Peyer's patch (tissue), 4 donors: Measurements from ENCODE around the gene PODXL2. TPM values are rescaled to one million over a fixed set of nuclear protein-coding genes. Genes with fewer than 3 reads are reported as not detected.
A peak's percentile ranks its signal among the peaks of the same experiment; 100 is the strongest.

Experiments used
- DNase-seq, 3 donors: peaks; one replicate each; pipeline ENCODE4 v3.0.0-alpha.2; 2017 to 2019
- H3K27ac ChIP-seq, 4 donors: fragments of 200-600 bp; sonication (generic); one replicate each; pipeline ENCODE4 v1.5.1; 2016 to 2019
- H3K27me3 ChIP-seq, 2 donors: fragments of 200-600 bp; sonication (generic); one replicate each; pipeline ENCODE4 v1.5.1; 2019
- H3K36me3 ChIP-seq, 3 donors: fragments of 200-600 bp; sonication (generic); one replicate each; pipeline ENCODE4 v1.5.1; 2016 to 2019
- H3K4me1 ChIP-seq, 4 donors: fragments of 200-600 bp; sonication (generic); one replicate each; pipeline ENCODE4 v1.5.1; 2016 to 2019
- H3K4me3 ChIP-seq, 4 donors: fragments of 200-600 bp; sonication (generic); 1 replicate in 3 of 4; 2 replicates in 1 of 4; pipeline ENCODE4 v1.5.1; 2016 to 2019; ENCODE audit warnings: mild to moderate bottlenecking in 1 of 4
- H3K9me3 ChIP-seq, 4 donors: fragments of 200-600 bp; sonication (generic); one replicate each; pipeline ENCODE4 v1.5.1; 2016 to 2019; ENCODE audit warnings: mild to moderate bottlenecking in 1 of 4
- POLR2A ChIP-seq, 2 donors: fragments of 450-650 bp; IDR thresholded peaks; one replicate each; pipeline ENCODE4 v1.5.1; 2017; ENCODE audit warnings: antibody characterized with exemption in 2 of 2, mild to moderate bottlenecking in 2 of 2, moderate library complexity in 2 of 2
- total RNA-seq, 4 donors: library from RNA; depleted of rRNA; stranded (reverse); fragments of >200 nt; gene quantifications; one replicate each; pipeline ENCODE4 v1.1.0, GENCODE V29; 2016
- TF ChIP-seq, protein P1 (sequence below), 6 experiments: fragments of 450-650 bp in 4 of 6; fragments of 200-600 bp in 2 of 6; sonication (generic) in 1 of 6; IDR thresholded peaks; one replicate each; pipeline ENCODE4 v1.5.1; 2017 to 2019; ENCODE audit warnings: antibody characterized with exemption in 6 of 6, mild to moderate bottlenecking in 3 of 6, moderate library complexity in 1 of 6

Gene PODXL2
- total RNA-seq, 4 donors from 2014 or later: 7.4 to 15.6 (median 9.9) TPM

DNA sequence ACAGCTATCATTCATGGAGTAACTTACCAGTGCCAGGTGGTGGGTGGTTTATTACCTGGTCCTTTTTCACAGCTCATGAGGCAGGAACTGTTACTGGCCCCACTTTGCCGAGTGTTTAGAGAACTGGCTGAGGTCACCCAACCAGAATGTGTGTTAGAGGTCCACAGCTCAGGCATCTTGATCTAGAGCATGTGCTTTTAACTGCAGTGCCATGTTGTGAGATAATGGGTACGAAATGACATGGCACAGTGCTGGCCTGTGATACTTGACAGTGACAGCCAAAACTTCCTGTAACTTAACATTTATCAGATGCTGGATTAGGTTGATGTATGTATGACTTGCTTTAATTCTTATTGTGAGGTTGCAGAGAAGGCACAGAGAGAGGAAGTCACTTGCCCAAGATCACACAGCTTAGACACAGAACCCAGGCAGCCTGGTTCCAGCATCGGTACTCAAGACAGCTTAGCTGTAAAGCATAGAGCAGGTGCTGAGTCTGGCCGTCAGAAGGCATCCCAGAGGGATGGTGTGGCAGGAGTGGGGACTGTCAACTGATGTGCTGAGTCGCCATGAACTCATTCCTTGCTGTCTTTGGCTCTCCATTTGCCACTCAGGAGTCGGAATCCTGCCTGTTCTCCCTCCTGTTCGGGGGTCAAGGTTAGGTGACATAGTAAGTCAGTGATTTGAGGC lies 21.2 kb upstream of the PODXL2 start:
- Histone ChIP-seq H3K36me3 (peaks cover 0 to 28% (median 0%) of the 10 kb centered on the region in 3 donors), H3K27me3 (no peaks in the 10 kb centered on the region), H3K27ac (no peak overlapping the region), H3K4me1 (no peaks in the 10 kb centered on the region), H3K4me3 (no peak overlapping the region), H3K9me3 (no peaks in the 10 kb centered on the region)
- TF ChIP-seq, protein P1, sequence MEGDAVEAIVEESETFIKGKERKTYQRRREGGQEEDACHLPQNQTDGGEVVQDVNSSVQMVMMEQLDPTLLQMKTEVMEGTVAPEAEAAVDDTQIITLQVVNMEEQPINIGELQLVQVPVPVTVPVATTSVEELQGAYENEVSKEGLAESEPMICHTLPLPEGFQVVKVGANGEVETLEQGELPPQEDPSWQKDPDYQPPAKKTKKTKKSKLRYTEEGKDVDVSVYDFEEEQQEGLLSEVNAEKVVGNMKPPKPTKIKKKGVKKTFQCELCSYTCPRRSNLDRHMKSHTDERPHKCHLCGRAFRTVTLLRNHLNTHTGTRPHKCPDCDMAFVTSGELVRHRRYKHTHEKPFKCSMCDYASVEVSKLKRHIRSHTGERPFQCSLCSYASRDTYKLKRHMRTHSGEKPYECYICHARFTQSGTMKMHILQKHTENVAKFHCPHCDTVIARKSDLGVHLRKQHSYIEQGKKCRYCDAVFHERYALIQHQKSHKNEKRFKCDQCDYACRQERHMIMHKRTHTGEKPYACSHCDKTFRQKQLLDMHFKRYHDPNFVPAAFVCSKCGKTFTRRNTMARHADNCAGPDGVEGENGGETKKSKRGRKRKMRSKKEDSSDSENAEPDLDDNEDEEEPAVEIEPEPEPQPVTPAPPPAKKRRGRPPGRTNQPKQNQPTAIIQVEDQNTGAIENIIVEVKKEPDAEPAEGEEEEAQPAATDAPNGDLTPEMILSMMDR (IDR thresholded peaks at IDR 0.05): no peak
- no peak for TF ChIP-seq POLR2A (IDR thresholded peaks at IDR 0.05)
- DNase-seq: no peak

- H3K27me3 ChIP-seq: no peaks in the 10 kb centered on the region
- TF ChIP-seq, protein P1 (IDR thresholded peaks at IDR 0.05): no peak
- no peak for TF ChIP-seq POLR2A (IDR thresholded peaks at IDR 0.05)
- peak in 1 of 3 donors; percentile 38 for DNase-seq
- no peak overlapping the region for H3K4me3 ChIP-seq
- no peak overlapping the region for H3K27ac ChIP-seq
- no peaks in the 10 kb centered on the region for H3K9me3 ChIP-seq
- H3K4me1 ChIP-seq: no peaks in the 10 kb centered on the region
- peaks cover 0 to 28% (median 0%) of the 10 kb centered on the region in 3 donors for H3K36me3 ChIP-seq
Measured at GRCh38 chr3:127608362-127608718, 20.6 kb upstream of the PODXL2 start.

DNA sequence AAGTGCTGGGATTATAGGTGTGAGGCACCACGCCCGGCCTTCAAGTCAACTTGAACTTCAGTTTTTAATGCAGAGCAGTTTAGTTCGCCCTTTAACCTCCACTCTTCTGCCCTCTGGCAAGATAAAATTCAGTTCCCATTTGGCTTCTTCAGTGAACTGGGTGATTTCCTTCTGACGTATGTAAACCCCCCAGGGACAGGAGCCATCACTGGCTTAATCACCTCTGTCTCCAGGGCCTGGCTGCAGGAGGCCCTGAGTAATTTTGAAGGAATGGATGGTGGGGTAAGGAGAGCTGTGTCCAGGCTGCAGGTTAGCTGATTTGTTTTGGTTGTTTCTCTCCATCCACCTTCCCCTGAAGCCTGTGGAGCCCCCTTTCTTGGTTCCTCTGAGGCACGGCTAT lies 18.9 kb upstream of the PODXL2 start:
- TF ChIP-seq, protein P1 (IDR thresholded peaks at IDR 0.05): no peak
- no peak for TF ChIP-seq POLR2A (IDR thresholded peaks at IDR 0.05)
- no peak overlapping the region for H3K4me3 ChIP-seq
- no peaks in the 10 kb centered on the region for H3K4me1 ChIP-seq
- H3K36me3 ChIP-seq: peaks cover 0 to 20% (median 0%) of the 10 kb centered on the region in 3 donors
- no peaks in the 10 kb centered on the region for H3K27me3 ChIP-seq
- peak in 1 of 3 donors; percentile 4 for DNase-seq
- H3K9me3 ChIP-seq: no peaks in the 10 kb centered on the region
- H3K27ac ChIP-seq: no peak overlapping the region

- peak in 1 of 3 donors; percentile 11 for DNase-seq
- Histone ChIP-seq H3K4me3 (no peak overlapping the region), H3K27ac (no peak overlapping the region), H3K4me1 (no peaks in the 10 kb centered on the region), H3K36me3 (peaks cover 0 to 16% (median 0%) of the 10 kb centered on the region in 3 donors), H3K27me3 (no peaks in the 10 kb centered on the region), H3K9me3 (no peaks in the 10 kb centered on the region)
- TF ChIP-seq, protein P1 (IDR thresholded peaks at IDR 0.05): no peak
- no peak for TF ChIP-seq POLR2A (IDR thresholded peaks at IDR 0.05)
Measured at GRCh38 chr3:127611251-127611650, 17.7 kb upstream of the PODXL2 start.

GRCh38 chr3:127612966-127613365 lies 16.0 kb upstream of the PODXL2 start:
- no peak for TF ChIP-seq POLR2A (IDR thresholded peaks at IDR 0.05)
- TF ChIP-seq, protein P1 (IDR thresholded peaks at IDR 0.05): no peak
- no peaks in the 10 kb centered on the region for H3K4me1 ChIP-seq
- H3K27ac ChIP-seq: no peak overlapping the region
- peaks cover 0 to 4% (median 0%) of the 10 kb centered on the region in 3 donors for H3K36me3 ChIP-seq
- no peak overlapping the region for H3K4me3 ChIP-seq
- peak in 1 of 3 donors; percentile 7 for DNase-seq
- no peaks in the 10 kb centered on the region for H3K27me3 ChIP-seq
- no peaks in the 10 kb centered on the region for H3K9me3 ChIP-seq
